H1 (cell line): ENCODE results near the gene SLC18A3. TPM values are rescaled to one million over a fixed set of nuclear protein-coding genes. Genes with fewer than 3 reads are reported as not detected.

Experiments
- CTCF ChIA-PET: fragments of 300-600 bp; sonication (Branson Sonifier 250); formaldehyde crosslinking; loops from one replicate; lab custom pipeline; 2021; ENCODE audit not compliant: partially characterized antibody; lab: Charles Lee
- POLR2A ChIA-PET: fragments of 300-600 bp; sonication (Branson Sonifier 250); formaldehyde crosslinking; loops from one replicate; lab custom pipeline; 2021; ENCODE audit warnings: inconsistent platforms; ENCODE audit not compliant: partially characterized antibody; lab: Charles Lee
- DNase-seq, 2 experiments: peaks; one replicate each; pipeline versions ENCODE4 v3.0.0 to v3.0.0-alpha.2; 2010 to 2022; ENCODE audit warnings: low spot score in 2 of 2, low read depth in 1 of 2, mixed read lengths in 1 of 2
- FAIRE-seq: peaks from 2 replicates; lab custom pipeline; 2011; peaks lifted over from hg19 to GRCh38; lab: Jason Lieb, UNC
- H2AFZ ChIP-seq: 2 replicates; pipeline ENCODE4 v1.8.1; 2012; ENCODE audit warnings: low read length, inconsistent platforms
- H2AK5ac ChIP-seq: 2 replicates; pipeline ENCODE4 v1.6.1; 2013; ENCODE audit warnings: low read depth, low read length
- H2BK120ac ChIP-seq: replicated peaks from 2 replicates; pipeline ENCODE3; 2013; ENCODE audit warnings: low read depth, low read length, inconsistent platforms
- H2BK12ac ChIP-seq: 2 replicates; pipeline ENCODE4 v1.6.1; 2013; ENCODE audit warnings: low read depth, low read length
- H2BK15ac ChIP-seq: 2 replicates; pipeline ENCODE4 v1.6.1; 2013; ENCODE audit warnings: low read length
- H2BK20ac ChIP-seq: 2 replicates; pipeline ENCODE4 v1.6.1; 2013; ENCODE audit warnings: low read length
- H2BK5ac ChIP-seq: 2 replicates; pipeline ENCODE4 v1.6.1; 2013; ENCODE audit warnings: low read depth, low read length
- H3K14ac ChIP-seq: 2 replicates; pipeline ENCODE4 v1.6.1; 2013; ENCODE audit warnings: inconsistent platforms; ENCODE audit not compliant: insufficient read length
- H3K18ac ChIP-seq: 2 replicates; pipeline ENCODE4 v1.6.1; 2013; ENCODE audit warnings: low read length; ENCODE audit errors: extremely low read depth
- H3K23ac ChIP-seq: 2 replicates; pipeline ENCODE4 v1.6.1; 2013; ENCODE audit warnings: inconsistent platforms; ENCODE audit not compliant: insufficient read length
- H3K23me2 ChIP-seq: 2 replicates; pipeline ENCODE4 v1.6.1; 2013; ENCODE audit warnings: low read depth, low read length
- H3K27ac ChIP-seq: 2 replicates; pipeline ENCODE4 v1.6.1; 2011; ENCODE audit warnings: low read depth, low read length, inconsistent platforms
- H3K27me3 ChIP-seq, 4 experiments: replicated peaks in 1 of 4; 1 replicate in 1 of 4; 2 replicates in 3 of 4; pipeline versions ENCODE4 v1.6.1 to v1.8.1; 2011 to 2013; ENCODE audit warnings: low read length in 3 of 4, mild to moderate bottlenecking in 3 of 4, inconsistent platforms in 2 of 4, mixed read lengths in 2 of 4, moderate library complexity in 1 of 4; ENCODE audit not compliant: control insufficient read depth in 3 of 4, insufficient read depth in 3 of 4; ENCODE audit errors: extremely low read depth in 1 of 4
- H3K36me3 ChIP-seq, 4 experiments: 2 replicates each; pipeline versions ENCODE4 v1.6.1 to v1.8.1; 2011 to 2013; ENCODE audit warnings: mild to moderate bottlenecking in 4 of 4, low read length in 3 of 4, moderate library complexity in 2 of 4, control low read depth in 1 of 4, inconsistent platforms in 1 of 4; ENCODE audit not compliant: insufficient read depth in 4 of 4, control insufficient read depth in 2 of 4
- H3K4ac ChIP-seq: replicated peaks from 2 replicates; pipeline ENCODE3; 2013; ENCODE audit warnings: low read length, low read depth, mixed read lengths, inconsistent platforms; ENCODE audit not compliant: insufficient read length
- H3K4me1 ChIP-seq, 4 experiments: replicated peaks in 1 of 4; 1 replicate in 1 of 4; 2 replicates in 3 of 4; pipeline versions ENCODE4 v1.6.1 to v1.8.1; 2011 to 2013; ENCODE audit warnings: low read length in 3 of 4, inconsistent platforms in 2 of 4, mixed read lengths in 1 of 4; ENCODE audit not compliant: insufficient read depth in 4 of 4, control insufficient read depth in 3 of 4
- H3K4me2 ChIP-seq, 2 experiments: 2 replicates each; pipeline versions ENCODE4 v1.6.1 to v1.8.1; 2011 to 2013; ENCODE audit warnings: low read depth in 2 of 2, low read length in 2 of 2, control low read depth in 1 of 2, inconsistent platforms in 1 of 2, mild to moderate bottlenecking in 1 of 2; ENCODE audit not compliant: insufficient read depth in 1 of 2
- H3K4me3 ChIP-seq, 4 experiments: fragments of 200-600, 300-600 bp in 1 of 4; sonication (generic), shearing (Covaris generic), sonication (Bioruptor Twin) in 1 of 4; 2 replicates each; pipeline versions ENCODE4 v1.5.1 to v1.8.1; 2011 to 2016; ENCODE audit warnings: low read length in 4 of 4, low read depth in 3 of 4, control low read depth in 2 of 4, inconsistent platforms in 2 of 4, mild to moderate bottlenecking in 2 of 4, mixed read lengths in 1 of 4, moderate library complexity in 1 of 4; ENCODE audit not compliant: insufficient read depth in 2 of 4; ENCODE audit errors: extremely low read depth in 1 of 4
- H3K56ac ChIP-seq: replicated peaks from 2 replicates; pipeline ENCODE3; 2013; ENCODE audit warnings: low read depth, mild to moderate bottlenecking, mixed read lengths, low read length, inconsistent platforms; ENCODE audit not compliant: insufficient read length
- H3K79me1 ChIP-seq: 2 replicates; pipeline ENCODE4 v1.6.1; 2013; ENCODE audit warnings: low read depth, low read length, control low read depth
- H3K79me2 ChIP-seq, 2 experiments: 2 replicates each; pipeline versions ENCODE4 v1.6.1 to v1.8.1; 2012 to 2013; ENCODE audit warnings: low read length in 2 of 2, mild to moderate bottlenecking in 2 of 2, inconsistent platforms in 1 of 2; ENCODE audit not compliant: insufficient read depth in 2 of 2, control insufficient read depth in 1 of 2
- H3K9ac ChIP-seq, 4 experiments: replicated peaks in 1 of 4; 1 replicate in 1 of 4; 2 replicates in 3 of 4; pipeline versions ENCODE4 v1.6.1 to v1.8.1; 2011 to 2013; ENCODE audit warnings: low read depth in 3 of 4, low read length in 3 of 4, control low read depth in 2 of 4, mild to moderate bottlenecking in 2 of 4, moderate library complexity in 2 of 4, inconsistent platforms in 1 of 4; ENCODE audit errors: extremely low read depth in 1 of 4
- H3K9me3 ChIP-seq, 2 experiments: 2 replicates each; pipeline versions ENCODE4 v1.6.1 to v1.8.1; 2012 to 2013; ENCODE audit warnings: mild to moderate bottlenecking in 2 of 2, moderate library complexity in 2 of 2, control low read depth in 1 of 2, inconsistent platforms in 1 of 2, low read depth in 1 of 2, low read length in 1 of 2, mixed read lengths in 1 of 2; ENCODE audit not compliant: insufficient read depth in 2 of 2
- H4K20me1 ChIP-seq, 2 experiments: replicated peaks in 1 of 2; 2 replicates each; pipeline versions ENCODE3 to v1.8.1; 2011 to 2013; ENCODE audit warnings: inconsistent platforms in 2 of 2, low read length in 2 of 2, mild to moderate bottlenecking in 1 of 2; ENCODE audit not compliant: insufficient read depth in 2 of 2, control insufficient read depth in 1 of 2
- H4K5ac ChIP-seq: 2 replicates; pipeline ENCODE4 v1.6.1; 2013; ENCODE audit warnings: low read length, low read depth, mixed read lengths, inconsistent platforms; ENCODE audit not compliant: insufficient read length
- H4K8ac ChIP-seq: 2 replicates; pipeline ENCODE4 v1.8.0; 2013; ENCODE audit warnings: mild to moderate bottlenecking, moderate library complexity, low read length, inconsistent platforms; ENCODE audit not compliant: insufficient read depth; ENCODE audit errors: extremely low read depth
- H4K91ac ChIP-seq: replicated peaks from 2 replicates; pipeline ENCODE3; 2013; ENCODE audit warnings: low read length, mixed read lengths, inconsistent platforms; ENCODE audit not compliant: insufficient read length
- TCF12 ChIP-seq: IDR thresholded peaks from 2 replicates; pipeline ENCODE4 v1.6.1; 2011; ENCODE audit warnings: low read depth, mild to moderate bottlenecking, low read length
- WGBS, 2 experiments: shearing (Covaris generic) in 1 of 2; methylation state at CpG; one replicate each; pipeline versions ENCODE4 v1.1.6 to v1.1.7; 2013 to 2015; ENCODE audit warnings: low lambda C conversion rate in 2 of 2, mixed read lengths in 2 of 2, inconsistent platforms in 1 of 2, low coverage in 1 of 2, missing lambda C conversion rate in 1 of 2; ENCODE audit not compliant: insufficient replicate concordance in 2 of 2, insufficient coverage in 1 of 2, insufficient read length in 1 of 2; ENCODE audit errors: extremely low coverage in 1 of 2, missing lambda C conversion rate in 1 of 2; 5-methylcytosine and 5-hydroxymethylcytosine counted together
- polyA plus RNA-seq, 7 experiments: library from polyadenylated mRNA; depleted of rRNA in 3 of 7; stranded (reverse) in 5 of 7; unstranded in 2 of 7; fragments of >200 nt in 5 of 7; fragments of 200-250 nt in 2 of 7; gene quantifications; 1 replicate in 5 of 7; 2 replicates in 1 of 7; 4 replicates in 1 of 7; pipeline versions ENCODE4 v1.2.1 to v1.2.3, GENCODE V29; 2011 to 2013; ENCODE audit warnings: missing spikeins in 2 of 7, mixed read lengths in 2 of 7
- total RNA-seq: library from RNA; stranded (reverse); fragmentation: NEBNext Ultra II Directional; extraction: Animal tissue kit (Norgen Biotek cat#: 25700); gene quantifications from 2 replicates; pipeline ENCODE4 v1.2.1, GENCODE V29; 2021

Gene SLC18A3
- total and polyA plus RNA-seq, 2 of the 8 experiments (the other 6 are each of a cell fraction or from before 2014, with no cell fraction given), result 0.17 TPM; not detected in 1

DNA sequence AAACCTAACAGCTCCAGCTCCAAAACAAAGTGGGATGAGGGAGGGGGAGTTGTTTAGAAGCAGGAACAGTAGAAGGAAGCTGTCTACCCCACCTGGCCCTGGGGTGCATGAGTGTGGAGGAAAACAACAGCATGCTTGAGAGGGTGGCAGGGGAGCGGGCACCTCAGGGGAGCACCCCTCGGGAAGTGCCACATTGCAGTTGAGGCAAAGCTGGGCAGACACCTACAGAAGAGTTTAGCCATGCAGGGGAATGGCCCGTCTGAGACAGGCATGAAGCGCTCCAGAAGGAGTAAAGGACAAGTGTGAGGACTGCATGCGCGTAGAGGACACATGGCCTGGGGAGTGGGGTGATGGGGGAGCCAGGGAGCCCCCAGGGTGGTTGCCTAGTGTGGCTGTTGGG lies 21.9 kb downstream of the SLC18A3 start:
- no peak overlapping the region for H2BK12ac ChIP-seq
- H3K14ac ChIP-seq, result no peak overlapping the region
- no peak overlapping the region for H3K23ac ChIP-seq
- FAIRE-seq (no peak), DNase-seq (no peak)
- H3K9ac ChIP-seq, result no peak overlapping the region
- H3K4ac ChIP-seq, result no peak overlapping the region
- no peak overlapping the region for H3K27ac ChIP-seq
- H3K56ac ChIP-seq, result no peak overlapping the region
- H2BK15ac ChIP-seq, result no peak overlapping the region
- no peak overlapping the region for H4K91ac ChIP-seq
- H3K79me1 ChIP-seq, result no peaks in the 10 kb centered on the region
- H3K36me3 ChIP-seq, result no peaks in the 10 kb centered on the region
- H4K5ac ChIP-seq, result no peak overlapping the region
- H4K8ac ChIP-seq, result no peak overlapping the region
- H2AFZ ChIP-seq, result no peak overlapping the region
- H3K4me1 ChIP-seq, result no peaks in the 10 kb centered on the region; a peak in 2 of 7 replicates
- WGBS, 2 experiments, result 85% methylated on average over 6 of the region's 6 CpGs; no CpG with 5 or more reads in 1 of the 2 experiments
- POLR2A ChIA-PET, result no interaction called here
- H3K27me3 ChIP-seq, result no peaks in the 10 kb centered on the region
- no peak overlapping the region for H3K4me3 ChIP-seq
- H4K20me1 ChIP-seq, result no peaks in the 10 kb centered on the region
- H2BK120ac ChIP-seq, result no peak overlapping the region
- H2AK5ac ChIP-seq, result no peak overlapping the region
- CTCF ChIA-PET, result interaction anchor here (0.6 to 1.3 kb wide), 8 partner anchors 9 to 996 kb away, joined by 3 to 6 read pairs (median 3); no protein-coding TSS in a partner anchor
- no peak overlapping the region for H2BK5ac ChIP-seq
- H3K9me3 ChIP-seq, result no peaks in the 10 kb centered on the region
- no peak for TF ChIP-seq TCF12
- H2BK20ac ChIP-seq, result no peak overlapping the region
- H3K79me2 ChIP-seq, result no peaks in the 10 kb centered on the region
- H3K18ac ChIP-seq, result no peak overlapping the region
- H3K4me2 ChIP-seq, result no peak overlapping the region
- H3K23me2 ChIP-seq, result no peaks in the 10 kb centered on the region
